GM19238 (cell line): ENCODE measurements around the gene SH3TC2.
"Not testable (repeated sequence)": the region's sequence is repeated elsewhere in the genome, so short reads cannot be mapped to it uniquely, and the experiment has no call there.

Experiments used
- DNase-seq: peaks from one replicate; pipeline ENCODE4 v3.0.0; 2011; ENCODE audit warnings: low spot score; ENCODE audit not compliant: insufficient read length

SH3TC2 gene

GRCh38 chr5:149063017-149063687 is at the start of gene SH3TC2:
SH3TC2 (minus strand) TSS chr5:149063062; CDS start chr5:149063022, 40 bp downstream.
- DNase-seq = no peak

DNA sequence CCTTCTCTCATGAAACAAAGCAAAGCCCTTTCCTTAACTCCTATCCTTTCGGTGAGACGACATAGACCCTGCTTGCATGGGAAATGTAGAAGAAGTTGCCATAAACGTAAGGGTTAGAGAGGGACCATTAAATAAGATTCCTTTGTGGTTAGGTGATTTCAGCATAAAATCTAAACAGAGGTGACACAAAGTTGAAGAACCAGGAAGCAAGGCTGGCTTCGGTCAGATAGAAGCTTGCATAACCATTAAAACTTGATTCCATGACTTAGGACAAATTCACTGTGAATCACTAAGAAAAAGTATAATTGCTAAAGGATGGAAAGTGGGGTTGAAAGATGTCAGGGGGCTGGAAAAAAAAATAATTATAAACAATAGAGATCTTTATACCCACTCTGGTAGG is 47.5 kb upstream of the SH3TC2 start:
- no peak for DNase-seq

- no peak for DNase-seq
Measured at GRCh38 chr5:149108651-149109280, 45.9 kb upstream of the SH3TC2 start.

DNA sequence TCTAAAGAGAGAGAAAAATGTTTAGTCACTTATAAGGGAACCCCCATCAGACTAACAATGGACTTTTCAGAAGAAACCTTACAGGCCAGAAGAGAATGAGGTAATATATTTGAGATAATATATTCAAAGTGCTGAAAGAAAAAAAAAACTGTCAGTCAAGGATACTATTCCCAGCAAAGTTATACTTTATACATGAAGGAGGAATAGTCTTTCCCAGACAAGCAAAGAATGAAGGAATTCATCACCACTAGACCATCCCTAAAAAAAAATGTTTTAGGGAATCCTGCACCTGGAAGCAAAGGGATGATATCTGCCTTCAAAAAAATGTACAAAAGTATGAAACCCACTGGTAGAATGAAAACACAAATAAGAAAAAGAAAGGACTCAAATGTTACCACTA is 37.5 kb upstream of the SH3TC2 start:
- DNase-seq = no peak

GRCh38 chr5:149099920-149100319 is 37.1 kb upstream of the SH3TC2 start:
- no peak for DNase-seq

- no peak for DNase-seq
Measured at GRCh38 chr5:149094996-149095395, 32.1 kb upstream of the SH3TC2 start.

GRCh38 chr5:149093625-149094024 is 30.8 kb upstream of the SH3TC2 start:
- DNase-seq = no peak

- no peak for DNase-seq
Measured at GRCh38 chr5:149089796-149090195, 26.9 kb upstream of the SH3TC2 start.

- DNase-seq = no peak
Measured at GRCh38 chr5:149088686-149089085, 25.8 kb upstream of the SH3TC2 start.

DNA sequence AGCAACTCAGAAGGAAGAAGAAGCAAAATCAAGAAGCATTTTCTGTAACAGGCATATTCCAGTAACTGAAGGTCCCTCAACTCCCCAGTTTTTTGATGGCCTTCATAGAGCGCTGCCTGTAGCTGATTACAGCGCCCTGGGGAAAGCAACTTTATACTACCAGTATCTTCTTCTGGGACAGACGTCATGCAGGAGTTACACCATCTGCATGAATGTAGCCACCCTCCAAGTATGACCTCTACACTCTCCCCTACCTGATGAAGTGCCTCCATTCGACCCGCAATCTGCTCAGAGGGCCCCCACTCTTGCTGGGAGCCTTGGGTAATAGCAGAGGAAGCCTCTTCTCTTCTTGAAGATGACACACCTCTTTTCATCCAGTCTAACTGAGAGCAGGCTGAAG is 21.0 kb upstream of the SH3TC2 start:
- DNase-seq = no peak

- no peak for DNase-seq
Measured at GRCh38 chr5:149082271-149082670, 19.4 kb upstream of the SH3TC2 start.

DNA sequence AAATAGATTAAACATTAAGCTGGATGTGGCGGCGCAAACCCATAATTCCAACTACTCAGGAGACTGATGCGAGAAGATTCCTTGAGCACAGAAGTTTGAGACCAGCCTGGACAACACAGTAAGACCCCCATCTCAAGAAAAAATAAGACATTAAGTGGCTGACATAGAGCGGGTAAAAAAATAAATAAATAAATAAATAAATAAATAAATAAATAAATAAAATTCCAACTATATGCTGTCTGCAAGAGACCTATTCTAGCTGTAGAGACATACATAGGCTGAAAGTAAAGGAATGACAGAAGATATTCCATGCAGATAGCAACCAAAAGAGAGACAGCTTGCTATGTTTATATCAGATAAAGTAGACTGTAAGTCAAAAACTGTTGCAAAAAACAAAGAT is 17.4 kb upstream of the SH3TC2 start:
- no peak for DNase-seq

- no peak for DNase-seq
Measured at GRCh38 chr5:149079883-149080282, 17.0 kb upstream of the SH3TC2 start.

DNA sequence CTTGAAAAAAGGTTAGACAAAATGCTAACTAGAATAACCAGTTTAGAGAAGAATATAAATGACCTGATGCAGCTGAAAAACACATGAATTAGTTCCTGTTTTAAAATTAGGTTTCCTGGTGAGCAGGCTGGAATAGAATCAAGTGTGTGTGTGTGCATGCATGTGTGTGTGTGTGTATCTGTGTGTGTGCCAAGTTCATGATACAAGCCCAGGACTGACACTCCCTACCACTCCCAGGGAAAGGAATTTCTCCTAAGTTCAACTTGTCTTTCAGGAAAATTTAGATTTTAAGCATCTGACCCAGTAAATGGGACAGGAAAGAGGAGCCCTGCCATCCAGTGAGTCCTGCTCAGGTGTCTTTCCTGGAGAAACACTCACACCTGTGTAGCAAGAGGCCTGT is 11.2 kb upstream of the SH3TC2 start:
- not testable (repeated sequence) for DNase-seq

DNA sequence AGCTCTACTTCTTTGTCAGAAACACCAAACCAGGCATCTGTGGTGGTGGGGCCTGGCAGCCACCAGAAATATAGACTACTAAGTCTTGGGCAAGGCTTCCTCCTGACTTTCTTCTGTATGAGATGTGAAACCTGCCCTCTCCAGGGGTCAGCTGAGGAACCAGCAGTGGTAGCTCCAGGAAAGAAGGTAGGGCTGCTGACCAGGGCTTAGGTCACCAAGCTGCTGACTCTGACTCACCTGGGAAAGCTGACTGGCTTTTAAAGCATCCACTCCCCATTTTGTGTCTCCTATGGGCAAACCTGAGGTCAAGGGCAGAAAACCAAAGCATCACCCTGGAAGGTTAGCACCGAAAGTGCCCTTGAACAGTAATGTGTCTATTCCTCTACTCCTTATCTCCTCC is 10.4 kb upstream of the SH3TC2 start:
- DNase-seq = no peak

DNA sequence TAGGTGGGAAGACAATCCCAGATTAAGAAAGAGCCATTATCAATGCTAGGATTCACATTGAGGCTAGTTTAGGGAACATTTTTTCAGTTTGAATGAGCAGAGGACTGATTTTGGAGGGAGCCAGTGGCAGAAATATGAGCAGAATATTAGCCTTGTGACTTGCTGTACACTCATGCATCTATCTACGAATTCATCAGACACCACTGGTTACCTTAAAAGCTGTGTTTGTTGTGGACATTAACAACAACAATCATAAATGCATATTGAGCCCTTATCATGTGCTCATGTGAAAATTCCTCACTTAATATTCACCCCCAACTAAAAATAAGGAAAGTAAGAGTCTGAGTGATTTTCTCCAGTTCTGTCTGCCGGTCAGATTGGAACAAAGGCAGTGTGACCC is 9.9 kb upstream of the SH3TC2 start:
- no peak for DNase-seq

DNA sequence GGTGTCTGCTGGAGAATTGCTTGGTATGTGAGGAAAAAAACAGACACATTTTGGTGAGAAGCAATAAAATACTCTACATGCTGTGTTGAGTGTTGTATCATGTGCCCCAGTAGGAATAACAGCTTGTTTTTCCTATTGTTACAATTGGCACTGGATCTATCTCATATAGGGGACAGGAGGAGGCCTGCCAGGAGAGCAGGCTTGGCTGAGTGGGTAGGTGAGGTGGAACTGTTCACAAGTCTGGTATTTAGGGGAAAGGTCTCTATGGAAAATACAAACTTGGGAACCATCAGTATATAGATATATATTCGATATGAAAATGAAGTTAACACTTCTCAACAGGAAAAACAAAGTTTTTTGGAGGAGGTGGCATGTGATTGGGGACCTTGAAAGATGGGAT is 9.5 kb upstream of the SH3TC2 start:
- no peak for DNase-seq

GRCh38 chr5:149071756-149072155 is 8.9 kb upstream of the SH3TC2 start:
- no peak for DNase-seq

DNA sequence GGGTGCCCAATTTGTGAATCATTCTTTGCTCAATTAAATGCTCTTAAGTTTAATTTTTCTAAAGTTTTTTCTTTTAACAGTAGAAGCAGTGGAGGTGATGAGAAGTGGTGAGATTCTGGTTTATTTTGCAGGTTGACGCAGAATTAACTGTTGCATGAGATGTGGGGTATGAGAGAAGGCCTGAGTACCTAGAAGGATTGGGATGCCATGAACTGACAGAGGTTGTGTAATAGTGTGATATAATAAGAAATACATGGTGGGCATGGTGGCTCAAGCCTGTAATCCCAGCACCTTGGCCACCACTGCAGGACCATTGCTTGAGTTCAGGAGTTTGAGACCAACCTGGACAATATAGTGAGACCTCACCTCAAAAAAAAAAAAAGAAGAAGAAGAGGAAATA is 8.4 kb upstream of the SH3TC2 start:
- no peak for DNase-seq

DNA sequence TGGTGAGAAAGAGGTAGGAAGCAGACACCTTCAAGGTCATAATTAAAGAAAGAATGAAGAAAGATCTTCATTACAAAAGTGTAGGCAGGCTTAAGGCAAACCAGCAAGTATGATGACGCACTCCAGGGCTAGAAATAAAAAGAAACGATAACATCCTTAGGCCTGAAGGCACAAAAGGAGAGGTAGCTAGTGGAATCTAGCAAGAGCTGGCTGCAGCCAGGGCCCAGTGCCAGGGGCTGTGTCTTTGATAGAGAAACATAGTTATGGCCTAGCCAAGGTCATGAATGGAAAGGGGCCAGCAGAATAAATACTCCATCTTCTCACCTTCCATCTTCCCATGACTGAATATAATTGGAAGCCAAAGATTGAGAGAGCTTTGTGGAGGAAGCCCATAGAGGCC is 6.8 kb upstream of the SH3TC2 start:
- no peak for DNase-seq

GRCh38 chr5:149063896-149064478 is 1.1 kb upstream of the SH3TC2 start:
- no peak for DNase-seq

DNA sequence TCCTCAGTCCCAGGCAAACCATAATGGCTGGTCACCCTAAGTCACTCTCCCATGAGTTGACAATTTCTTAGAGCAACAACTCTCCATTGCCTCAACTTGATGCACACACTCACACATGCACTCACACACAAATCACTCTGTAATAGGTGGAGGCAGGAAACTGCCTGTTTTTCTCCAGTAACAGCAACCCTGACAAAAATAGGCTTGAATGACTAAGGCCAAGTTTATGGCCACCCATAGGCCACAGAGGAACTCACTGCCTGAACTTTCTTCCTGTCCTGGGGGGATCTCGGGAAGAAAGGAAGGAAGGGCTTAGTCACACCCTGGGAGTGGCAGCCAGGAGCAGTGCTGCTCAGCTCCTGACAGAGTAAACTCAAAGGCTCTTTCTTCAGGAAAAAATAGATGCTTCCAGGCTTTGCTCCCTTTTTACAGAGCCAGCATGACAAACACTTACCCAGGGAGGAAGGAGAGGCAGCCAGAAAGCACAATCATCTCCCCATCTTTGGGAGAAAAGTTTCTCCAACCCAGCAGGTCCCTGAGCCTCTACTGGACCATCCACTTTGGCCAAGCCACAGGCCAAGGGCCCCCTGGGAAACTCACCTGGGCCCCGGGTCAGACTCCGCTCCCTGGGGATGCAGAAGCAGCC is 368 bp downstream of the SH3TC2 start:
- no peak for DNase-seq

DNA sequence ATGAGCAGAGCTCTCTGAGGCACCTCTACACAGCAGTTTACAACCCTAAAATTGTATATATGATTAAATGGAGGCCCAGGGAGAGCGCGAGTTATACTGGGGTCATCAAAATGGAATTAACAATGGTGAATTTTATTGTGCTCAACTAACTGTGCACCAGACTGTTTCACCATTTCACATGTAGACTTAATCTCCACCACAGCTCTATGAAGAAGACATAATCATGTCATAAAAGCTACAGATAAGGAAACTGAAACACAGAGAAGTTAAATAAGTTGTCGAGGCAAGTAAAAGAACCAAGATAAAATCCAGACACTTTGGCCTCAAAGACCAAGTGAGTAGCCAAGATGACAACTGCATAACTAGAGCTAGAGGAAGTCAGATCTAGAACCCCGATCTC is 1.5 kb downstream of the SH3TC2 start:
- DNase-seq = no peak
